ENCODE measurements around the gene DERL3.

The DERL3 gene

GRCh38 chr22:23836692-23837495, 1.9 kb downstream of the DERL3 start:
- no peak overlapping the region for H3K4me3 ChIP-seq (ENCODE audit: low read length in 2 of 2)

GRCh38 chr22:23836281-23836680, 2.5 kb downstream of the DERL3 start:
- no CpG with 5 or more reads among the region's 5 CpGs for WGBS, 2 donors (ENCODE audit: extremely low coverage in 2 of 2, insufficient read length in 2 of 2, insufficient replicate concordance in 1 of 2)
- H3K4me2 ChIP-seq (ENCODE audit: insufficient read depth, low read length, poor library complexity, severe bottlenecking) = no peak overlapping the region

More at GRCh38 chr22:23836692-23837495, 1.9 kb downstream of the DERL3 start:
- H2BK12ac ChIP-seq (ENCODE audit: low read length) = no peak overlapping the region
- peaks cover 5 to 10% of the 10 kb centered on the region in 2 donors for H3K4me1 ChIP-seq (ENCODE audit: control insufficient read depth in 2 of 2, insufficient read depth in 1 of 2, low read depth in 1 of 2, low read length in 2 of 2)
- no peak overlapping the region for H4K8ac ChIP-seq (ENCODE audit: low read depth, low read length)
- no peak overlapping the region for H3K4ac ChIP-seq (ENCODE audit: low read length)
- no peak overlapping the region for H4K91ac ChIP-seq (ENCODE audit: low read depth, low read length, poor library complexity)
- H2BK5ac ChIP-seq (ENCODE audit: low read length) = no peak overlapping the region
- H3K9ac ChIP-seq (ENCODE audit: low read depth, low read length, poor library complexity) = no peak overlapping the region
- H3K27ac ChIP-seq (replicated peaks; ENCODE audit: low read length) = no peak overlapping the region
- H3K27me3 ChIP-seq (ENCODE audit: control insufficient read depth in 3 of 3, insufficient read depth in 3 of 3, low read depth in 1 of 3, low read length in 3 of 3) = peaks cover 0 to 3% (median 0%) of the 10 kb centered on the region in 3 experiments
- no peak overlapping the region for H3K14ac ChIP-seq (ENCODE audit: low read length)
- H3K36me3 ChIP-seq (replicated peaks in 1 of 2; ENCODE audit: control insufficient read depth in 2 of 2, insufficient read depth in 2 of 2, low read length in 2 of 2) = peaks cover 31 to 46% of the 10 kb centered on the region in 2 donors
- H2AK5ac ChIP-seq (ENCODE audit: low read depth, low read length) = no peak overlapping the region
- no peak for DNase-seq (ENCODE audit: low spot score)
- no peak overlapping the region for H2BK120ac ChIP-seq (ENCODE audit: low read depth, low read length)
- H3K18ac ChIP-seq (ENCODE audit: low read length) = no peak overlapping the region
- no peak overlapping the region for H2AFZ ChIP-seq (ENCODE audit: low read length)
- peaks cover 0 to 2% of the 10 kb centered on the region in 2 donors for H3K9me3 ChIP-seq (replicated peaks in 1 of 2; ENCODE audit: control insufficient read depth in 2 of 2, insufficient read depth in 1 of 2, low read depth in 1 of 2, low read length in 2 of 2)
- no peak overlapping the region for H2BK15ac ChIP-seq (ENCODE audit: low read length)
- WGBS, 2 donors (ENCODE audit: extremely low coverage in 2 of 2, insufficient read length in 2 of 2, insufficient replicate concordance in 1 of 2) = no CpG with 5 or more reads among the region's 12 CpGs
- H3K79me1 ChIP-seq (ENCODE audit: low read depth, low read length) = peaks cover 2% of the 10 kb centered on the region
- no peak overlapping the region for H3K4me2 ChIP-seq (ENCODE audit: insufficient read depth, low read length, poor library complexity, severe bottlenecking)
- H3K23ac ChIP-seq (ENCODE audit: low read depth, low read length, poor library complexity) = peak overlapping the region; percentile 57

GRCh38 chr22:23835484-23836144, 3.2 kb downstream of the DERL3 start:
- no peak overlapping the region for H2BK12ac ChIP-seq (ENCODE audit: low read length)
- H3K14ac ChIP-seq (ENCODE audit: low read length) = no peak overlapping the region
- H4K8ac ChIP-seq (ENCODE audit: low read depth, low read length) = no peak overlapping the region
- H2AK5ac ChIP-seq (ENCODE audit: low read depth, low read length) = no peak overlapping the region
- peaks cover 0 to 3% (median 0%) of the 10 kb centered on the region in 3 experiments for H3K27me3 ChIP-seq (ENCODE audit: control insufficient read depth in 3 of 3, insufficient read depth in 3 of 3, low read depth in 1 of 3, low read length in 3 of 3)
- WGBS, 2 donors (ENCODE audit: extremely low coverage in 2 of 2, insufficient read length in 2 of 2, insufficient replicate concordance in 1 of 2) = no CpG with 5 or more reads among the region's 11 CpGs
- no peak overlapping the region for H3K4me2 ChIP-seq (ENCODE audit: insufficient read depth, low read length, poor library complexity, severe bottlenecking)
- H3K36me3 ChIP-seq (replicated peaks in 1 of 2; ENCODE audit: control insufficient read depth in 2 of 2, insufficient read depth in 2 of 2, low read length in 2 of 2) = peaks cover 39 to 58% of the 10 kb centered on the region in 2 donors
- no peak overlapping the region for H3K4me3 ChIP-seq (ENCODE audit: low read length in 2 of 2)
- H2BK5ac ChIP-seq (ENCODE audit: low read length) = no peak overlapping the region
- no peak overlapping the region for H3K4ac ChIP-seq (ENCODE audit: low read length)
- peaks cover 6% of the 10 kb centered on the region for H3K79me1 ChIP-seq (ENCODE audit: low read depth, low read length)
- H3K9me3 ChIP-seq (replicated peaks in 1 of 2; ENCODE audit: control insufficient read depth in 2 of 2, insufficient read depth in 1 of 2, low read depth in 1 of 2, low read length in 2 of 2) = peaks cover 0 to 2% of the 10 kb centered on the region in 2 donors
- H3K4me1 ChIP-seq (ENCODE audit: control insufficient read depth in 2 of 2, insufficient read depth in 1 of 2, low read depth in 1 of 2, low read length in 2 of 2) = peaks cover 4 to 8% of the 10 kb centered on the region in 2 donors
- H3K9ac ChIP-seq (ENCODE audit: low read depth, low read length, poor library complexity) = no peak overlapping the region
- no peak for DNase-seq (ENCODE audit: low spot score)
- H4K91ac ChIP-seq (ENCODE audit: low read depth, low read length, poor library complexity) = no peak overlapping the region
- no peak overlapping the region for H2BK15ac ChIP-seq (ENCODE audit: low read length)
- no peak overlapping the region for H3K18ac ChIP-seq (ENCODE audit: low read length)
- no peak overlapping the region for H2BK120ac ChIP-seq (ENCODE audit: low read depth, low read length)
- H3K23ac ChIP-seq (ENCODE audit: low read depth, low read length, poor library complexity) = peak overlapping the region; percentile 34
- H2AFZ ChIP-seq (ENCODE audit: low read length) = no peak overlapping the region
- H3K27ac ChIP-seq (replicated peaks; ENCODE audit: low read length) = no peak overlapping the region

More at GRCh38 chr22:23836281-23836680, 2.5 kb downstream of the DERL3 start:
- Histone ChIP-seq H2AFZ (ENCODE audit: low read length) (no peak overlapping the region), H3K4me3 (ENCODE audit: low read length in 2 of 2) (no peak overlapping the region), H3K4me1 (ENCODE audit: control insufficient read depth in 2 of 2, insufficient read depth in 1 of 2, low read depth in 1 of 2, low read length in 2 of 2) (peaks cover 4 to 8% of the 10 kb centered on the region in 2 donors), H4K91ac (ENCODE audit: low read depth, low read length, poor library complexity) (no peak overlapping the region), H3K27ac (replicated peaks; ENCODE audit: low read length) (no peak overlapping the region), H2BK120ac (ENCODE audit: low read depth, low read length) (no peak overlapping the region), H4K8ac (ENCODE audit: low read depth, low read length) (no peak overlapping the region), H2BK15ac (ENCODE audit: low read length) (no peak overlapping the region), H3K79me1 (ENCODE audit: low read depth, low read length) (peaks cover 6% of the 10 kb centered on the region), H3K14ac (ENCODE audit: low read length) (no peak overlapping the region), H3K23ac (ENCODE audit: low read depth, low read length, poor library complexity) (no peak overlapping the region), H3K9ac (ENCODE audit: low read depth, low read length, poor library complexity) (no peak overlapping the region), H3K27me3 (ENCODE audit: control insufficient read depth in 3 of 3, insufficient read depth in 3 of 3, low read depth in 1 of 3, low read length in 3 of 3) (peaks cover 0 to 3% (median 0%) of the 10 kb centered on the region in 3 experiments), H3K4ac (ENCODE audit: low read length) (no peak overlapping the region), H3K9me3 (replicated peaks in 1 of 2; ENCODE audit: control insufficient read depth in 2 of 2, insufficient read depth in 1 of 2, low read depth in 1 of 2, low read length in 2 of 2) (peaks cover 0 to 2% of the 10 kb centered on the region in 2 donors), H3K36me3 (replicated peaks in 1 of 2; ENCODE audit: control insufficient read depth in 2 of 2, insufficient read depth in 2 of 2, low read length in 2 of 2) (peaks cover 34 to 52% of the 10 kb centered on the region in 2 donors), H2BK5ac (ENCODE audit: low read length) (no peak overlapping the region), H2BK12ac (ENCODE audit: low read length) (no peak overlapping the region), H2AK5ac (ENCODE audit: low read depth, low read length) (no peak overlapping the region), H3K18ac (ENCODE audit: low read length) (peak overlapping the region; percentile 6)
- DNase-seq (ENCODE audit: low spot score) = no peak

Measured in neuronal stem cell (in vitro differentiated cells).